HG02852 (cell line): ENCODE measurements around the gene SIRPG.
"Not testable (repeated sequence)": the region's sequence is repeated elsewhere in the genome, so short reads cannot be mapped to it uniquely, and the experiment has no call there.

ENCODE experiments used
- ATAC-seq: cut with Tn5 transposase; IDR thresholded peaks from one replicate; pipeline ENCODE4 v1.9.1; 2021; ENCODE audit warnings: mild to moderate bottlenecking, moderate library complexity; ENCODE audit not compliant: unreplicated experiment

SIRPG gene

GRCh38 chr20:1672728-1673127, 15.1 kb upstream of the SIRPG start:
- no peak for ATAC-seq

GRCh38 chr20:1671891-1672669, 14.5 kb upstream of the SIRPG start:
- no peak for ATAC-seq

DNA sequence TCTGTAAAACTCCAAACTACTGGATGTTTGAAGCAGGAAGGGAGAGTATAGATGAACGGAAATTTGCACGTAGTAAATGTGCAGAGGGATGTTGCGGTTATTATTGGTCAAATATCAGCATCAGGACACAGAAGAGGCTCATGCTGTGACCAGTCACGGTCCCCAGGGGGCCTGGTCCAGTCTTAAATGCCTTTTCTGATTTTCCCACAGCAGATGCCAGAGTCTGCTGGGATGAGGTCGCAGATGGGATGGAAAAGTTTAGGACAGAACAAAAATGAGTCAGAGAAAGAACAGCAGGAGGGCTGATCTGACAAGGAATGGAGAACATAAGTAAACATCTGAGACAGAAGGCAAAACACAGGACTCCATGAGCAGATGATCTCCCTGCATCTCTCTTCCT, 11.7 kb upstream of the SIRPG start:
- ATAC-seq: no peak

DNA sequence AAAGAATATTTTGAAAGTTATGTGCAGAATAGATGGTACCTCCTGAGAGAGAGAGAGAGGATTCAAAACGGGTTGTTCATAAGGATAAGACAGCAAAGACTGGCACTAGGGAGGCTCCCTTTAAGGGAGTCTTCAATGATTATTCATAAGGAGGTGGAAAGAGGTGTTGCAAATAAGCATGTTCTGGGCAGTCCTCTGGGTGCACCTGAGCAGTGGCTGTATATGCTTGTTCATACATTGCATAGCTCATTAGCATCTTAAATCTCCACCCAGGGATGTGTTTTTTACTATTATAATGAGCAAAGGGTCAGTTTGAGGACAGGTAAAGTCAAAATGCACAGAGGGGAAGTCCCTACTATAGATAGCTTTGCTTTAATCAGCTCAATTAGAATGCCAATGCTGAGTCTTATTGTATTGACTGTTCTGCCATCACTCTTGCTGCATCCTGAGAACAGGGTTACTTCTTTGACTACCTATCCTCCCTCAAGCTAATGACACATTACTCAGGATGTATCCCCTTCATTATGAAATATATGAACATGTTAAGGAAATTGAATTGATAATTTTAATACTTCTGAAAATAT, 10.0 kb upstream of the SIRPG start:
- no peak for ATAC-seq

- no peak for ATAC-seq
Observed at GRCh38 chr20:1666802-1667201, 9.2 kb upstream of the SIRPG start.

DNA sequence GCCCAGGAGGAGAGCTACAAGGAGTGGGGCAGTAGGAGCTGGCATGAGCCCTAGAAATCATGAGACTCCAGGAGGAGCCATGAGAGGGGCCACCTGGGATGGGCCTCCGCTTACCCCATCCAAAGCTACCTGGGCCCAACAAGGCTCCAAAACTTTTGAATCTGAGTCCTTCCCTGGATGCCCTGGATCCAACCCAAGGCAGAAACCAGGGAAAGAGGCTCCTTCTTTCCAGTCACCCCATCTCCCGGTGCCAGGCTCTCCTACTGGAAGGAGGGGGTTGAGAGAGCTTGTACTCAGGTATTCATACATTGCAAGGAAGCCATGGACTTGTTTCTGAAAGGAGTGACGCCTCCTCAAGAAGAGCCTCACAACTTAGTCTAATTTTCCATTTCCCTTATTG, 7.8 kb upstream of the SIRPG start:
- ATAC-seq: no peak

- no peak for ATAC-seq
Observed at GRCh38 chr20:1664911-1665310, 7.3 kb upstream of the SIRPG start.

- no peak for ATAC-seq
Observed at GRCh38 chr20:1663917-1664316, 6.3 kb upstream of the SIRPG start.

GRCh38 chr20:1661542-1662299, 4.1 kb upstream of the SIRPG start:
- ATAC-seq: no peak

DNA sequence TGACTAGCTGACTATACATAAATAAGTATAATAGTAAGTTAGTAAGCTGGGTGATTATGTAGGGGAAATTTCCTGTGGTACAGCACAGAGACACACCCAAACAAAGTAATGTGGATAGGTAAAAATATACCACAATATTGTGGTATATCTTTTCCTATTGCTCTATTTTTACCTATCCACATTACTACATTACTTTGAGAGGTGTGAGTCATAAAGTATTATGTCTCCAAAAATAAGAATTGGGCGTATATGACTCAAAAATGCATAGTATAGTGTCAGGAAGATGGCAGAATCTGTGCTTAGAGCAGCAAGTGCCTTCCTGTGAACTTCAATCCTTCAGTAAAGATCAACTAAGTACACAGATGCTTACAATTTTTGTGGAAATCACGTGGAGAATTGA, 2.7 kb upstream of the SIRPG start:
- no peak for ATAC-seq

- ATAC-seq: no peak
Observed at GRCh38 chr20:1656844-1657243, 735 bp downstream of the SIRPG start.

- no peak for ATAC-seq
Observed at GRCh38 chr20:1654996-1655395, 2.6 kb downstream of the SIRPG start.

DNA sequence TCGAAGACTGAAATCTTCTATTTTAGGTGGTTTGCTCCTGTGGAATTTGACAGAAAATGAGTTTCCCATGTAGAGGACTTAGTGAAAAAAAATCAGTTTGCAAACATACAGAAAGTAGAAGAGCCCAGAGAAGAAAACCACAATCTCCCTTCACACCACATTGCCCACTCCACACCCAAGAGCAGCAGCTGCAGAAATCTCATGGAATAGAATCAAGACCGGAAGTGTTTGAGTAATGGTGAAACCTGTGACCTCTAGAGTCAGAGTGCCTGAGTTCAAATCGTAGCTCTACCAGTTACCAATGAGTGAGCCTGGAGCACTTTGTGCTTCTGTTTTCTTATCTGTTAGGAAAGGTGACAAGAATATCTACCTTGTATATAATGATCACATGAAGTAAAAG, 4.6 kb downstream of the SIRPG start:
- ATAC-seq: no peak

GRCh38 chr20:1652104-1652503, 5.5 kb downstream of the SIRPG start:
- ATAC-seq: no peak

DNA sequence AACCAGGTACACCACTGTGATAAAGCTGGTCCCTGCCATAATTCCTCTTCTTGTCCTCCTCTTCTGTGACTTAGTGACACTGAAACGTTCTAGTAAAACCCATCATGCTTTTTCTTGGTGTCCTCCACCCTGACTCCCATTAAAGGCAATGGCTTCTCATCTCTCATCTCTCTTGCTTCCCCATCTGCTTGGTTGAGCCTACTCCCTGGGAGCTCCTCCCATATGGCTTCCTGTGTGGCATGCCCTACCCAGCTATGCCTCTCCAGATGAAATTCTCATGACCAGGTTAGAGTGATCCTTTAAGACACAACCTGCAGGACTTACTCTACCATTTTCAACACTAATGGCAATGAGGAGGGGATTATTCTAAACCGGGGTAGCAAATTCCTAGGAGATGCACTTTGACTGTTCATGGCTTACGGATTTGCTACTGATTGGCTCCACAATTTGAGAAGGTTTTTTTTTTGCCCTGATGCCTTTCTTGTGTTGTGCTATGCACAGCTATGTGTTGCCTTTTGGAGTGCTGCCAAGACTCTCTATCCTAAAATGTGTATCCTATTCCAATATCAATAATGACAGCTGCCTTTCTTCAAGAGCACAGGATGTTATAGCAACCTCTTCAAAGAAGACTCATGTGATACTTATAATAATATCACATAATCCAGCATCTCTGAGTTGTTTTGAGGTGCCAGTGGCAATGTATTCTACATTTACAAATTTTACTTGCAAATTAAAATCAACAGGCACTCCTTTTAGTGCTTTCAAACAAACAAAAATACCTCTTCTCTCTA, 6.1 kb downstream of the SIRPG start:
- no peak for ATAC-seq

DNA sequence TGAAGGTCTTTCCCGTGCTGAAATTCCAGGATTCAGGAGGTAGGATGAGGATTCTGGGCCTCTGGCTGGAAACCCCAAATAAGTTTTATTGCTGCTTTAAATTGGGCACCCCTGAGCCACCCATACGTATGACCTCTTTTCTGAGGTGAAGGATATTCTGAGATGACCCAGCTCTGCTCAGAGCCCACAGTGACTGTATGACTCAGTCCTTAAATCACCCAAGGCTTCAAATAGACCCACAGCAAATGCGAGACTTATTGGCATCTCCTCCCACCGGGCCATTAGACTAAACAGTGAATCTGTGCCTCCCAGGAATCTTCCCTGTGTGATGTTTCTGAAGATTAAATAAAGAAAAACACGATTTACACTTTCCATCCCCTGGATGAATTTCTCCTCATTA, 9.5 kb downstream of the SIRPG start:
- ATAC-seq: no peak

DNA sequence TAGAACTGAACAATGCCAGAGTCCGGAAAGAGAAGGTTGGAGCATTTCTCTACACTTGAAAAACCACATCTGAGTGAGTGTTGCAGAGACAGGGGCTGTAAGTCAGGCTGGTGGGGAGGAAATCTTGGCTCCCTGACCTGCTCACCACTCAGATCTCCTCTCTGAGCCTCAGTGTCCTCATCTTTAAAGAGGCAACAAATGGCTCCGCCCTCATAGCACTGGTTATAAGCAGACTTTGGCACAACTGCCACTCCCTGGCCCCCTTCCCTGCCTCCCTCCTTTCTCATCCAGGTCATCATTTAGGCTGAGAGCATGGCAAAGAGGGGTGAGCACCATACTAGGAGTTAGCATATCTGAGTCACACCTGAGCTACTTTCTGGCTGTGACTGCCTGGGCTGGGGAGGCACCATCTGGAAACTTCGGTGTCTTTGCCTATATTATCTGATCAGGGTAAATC, 10.6 kb downstream of the SIRPG start:
- ATAC-seq: no peak

DNA sequence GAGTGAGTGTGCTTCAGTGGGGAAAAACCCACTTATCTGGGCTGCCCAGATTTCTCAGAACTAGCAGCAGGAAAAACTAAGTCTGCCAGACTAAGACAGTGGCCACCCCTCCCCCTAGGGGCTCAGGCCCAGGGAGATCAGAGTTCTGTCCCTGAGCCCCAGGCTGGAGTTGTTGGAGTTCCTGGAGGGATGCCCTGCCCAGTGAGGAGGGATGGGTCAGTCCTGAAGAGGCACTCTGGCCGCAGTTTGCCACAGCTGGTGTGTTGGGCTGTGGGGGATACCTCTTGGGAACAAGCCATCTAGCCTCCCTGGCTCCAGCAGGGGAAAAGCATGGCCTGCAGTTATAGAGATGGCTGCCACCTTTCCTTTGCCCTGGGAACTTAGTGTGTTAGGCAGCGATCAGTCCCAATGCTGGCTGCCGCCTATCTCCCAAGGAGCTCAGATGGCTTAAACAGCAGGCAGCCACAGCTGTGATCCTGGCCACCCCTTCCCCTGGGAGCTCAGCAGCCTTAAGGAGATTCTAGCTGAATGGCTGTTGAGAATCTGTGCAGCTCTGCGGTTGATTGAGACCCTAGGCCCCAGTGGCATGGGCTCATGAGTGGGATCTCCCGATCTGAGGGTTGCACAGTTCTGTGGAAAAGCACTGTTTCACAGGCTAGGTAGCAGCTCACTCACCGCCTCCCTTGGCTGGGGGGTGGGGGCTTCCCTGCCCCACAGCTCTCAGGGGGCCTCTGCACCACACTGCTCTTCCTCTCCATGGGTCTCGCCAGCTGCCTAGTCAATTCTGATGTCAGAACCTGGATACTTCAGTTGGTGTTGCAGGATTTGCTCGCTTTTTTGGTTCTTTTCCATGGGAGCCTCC, 13.2 kb downstream of the SIRPG start:
- ATAC-seq: no peak

- ATAC-seq: not testable (repeated sequence)
Observed at GRCh38 chr20:1638643-1639042, 18.9 kb downstream of the SIRPG start.

- ATAC-seq: no peak
Observed at GRCh38 chr20:1637755-1638154, 19.8 kb downstream of the SIRPG start.
